Astrocyte (in vitro differentiated cells and primary cell): ENCODE measurements around the gene PPP2R2D.
"Not testable (repeated sequence)": the region's sequence is repeated elsewhere in the genome, so short reads cannot be mapped to it uniquely, and the experiment has no call there.

Experiments
- CTCF ChIP-seq: IDR thresholded peaks from 2 replicates; pipeline ENCODE4 v1.5.1; 2011; ENCODE audit warnings: low read depth, mild to moderate bottlenecking, inconsistent platforms, low read length, moderate library complexity; ENCODE audit not compliant: insufficient read depth
- EZH2 ChIP-seq: IDR thresholded peaks from 2 replicates; pipeline ENCODE4 v1.6.1; 2012; ENCODE audit warnings: mild to moderate bottlenecking, low read length, inconsistent platforms; ENCODE audit not compliant: insufficient read depth

GRCh38 chr10:131916767-131917160 is 16.0 kb downstream of the PPP2R2D start:
- TF ChIP-seq CTCF, EZH2: not testable (repeated sequence)
